ENCODE data around the gene SLC2A8.

Gene SLC2A8

DNA sequence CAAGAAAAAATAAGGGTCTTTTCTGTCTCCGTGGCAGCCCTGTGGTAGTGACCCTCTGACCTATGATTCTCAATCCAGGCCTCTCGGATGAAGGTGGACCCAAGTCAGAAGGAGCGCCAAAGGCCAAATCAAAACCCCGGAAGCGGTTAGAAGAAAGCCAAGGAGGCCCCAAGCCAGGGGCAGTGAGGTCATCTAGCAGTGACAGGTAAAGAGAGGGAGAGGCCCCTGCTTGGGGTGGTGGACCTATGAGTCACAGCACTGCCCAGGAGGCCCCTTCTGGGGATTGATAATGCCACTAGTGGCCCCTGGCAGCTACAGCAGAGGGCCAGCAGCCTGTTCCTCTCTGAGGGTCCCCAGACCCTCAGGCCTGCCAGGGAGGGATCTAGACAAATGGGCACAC, 6.4 kb upstream of the SLC2A8 start:
- TF ChIP-seq, protein P1, sequence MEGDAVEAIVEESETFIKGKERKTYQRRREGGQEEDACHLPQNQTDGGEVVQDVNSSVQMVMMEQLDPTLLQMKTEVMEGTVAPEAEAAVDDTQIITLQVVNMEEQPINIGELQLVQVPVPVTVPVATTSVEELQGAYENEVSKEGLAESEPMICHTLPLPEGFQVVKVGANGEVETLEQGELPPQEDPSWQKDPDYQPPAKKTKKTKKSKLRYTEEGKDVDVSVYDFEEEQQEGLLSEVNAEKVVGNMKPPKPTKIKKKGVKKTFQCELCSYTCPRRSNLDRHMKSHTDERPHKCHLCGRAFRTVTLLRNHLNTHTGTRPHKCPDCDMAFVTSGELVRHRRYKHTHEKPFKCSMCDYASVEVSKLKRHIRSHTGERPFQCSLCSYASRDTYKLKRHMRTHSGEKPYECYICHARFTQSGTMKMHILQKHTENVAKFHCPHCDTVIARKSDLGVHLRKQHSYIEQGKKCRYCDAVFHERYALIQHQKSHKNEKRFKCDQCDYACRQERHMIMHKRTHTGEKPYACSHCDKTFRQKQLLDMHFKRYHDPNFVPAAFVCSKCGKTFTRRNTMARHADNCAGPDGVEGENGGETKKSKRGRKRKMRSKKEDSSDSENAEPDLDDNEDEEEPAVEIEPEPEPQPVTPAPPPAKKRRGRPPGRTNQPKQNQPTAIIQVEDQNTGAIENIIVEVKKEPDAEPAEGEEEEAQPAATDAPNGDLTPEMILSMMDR (IDR thresholded peaks at IDR 0.05) = no peak

- TF ChIP-seq, protein P1 (IDR thresholded peaks at IDR 0.05) = no peak
These were observed 4.8 kb upstream of the SLC2A8 start for GRCh38 chr9:127392166-127392565.

DNA sequence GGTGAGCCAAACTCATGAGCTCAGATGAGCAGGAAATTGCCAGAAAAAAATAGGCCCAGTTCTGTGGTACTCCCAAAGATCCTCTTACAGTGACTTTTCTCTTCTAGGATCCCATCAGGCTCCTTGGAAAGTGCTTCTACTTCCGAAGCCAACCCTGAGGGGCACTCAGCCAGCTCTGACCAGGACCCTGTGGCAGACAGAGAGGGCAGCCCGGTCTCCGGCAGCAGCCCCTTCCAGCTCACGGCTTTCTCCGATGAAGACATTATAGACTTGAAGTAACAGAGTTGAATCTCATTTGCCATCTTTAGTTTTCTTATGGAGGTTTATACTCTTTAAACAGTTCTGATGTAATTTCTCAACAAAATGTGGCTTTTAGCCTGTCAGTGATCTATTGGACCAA, 4.0 kb upstream of the SLC2A8 start:
- TF ChIP-seq, protein P1 (IDR thresholded peaks at IDR 0.05) = no peak

- TF ChIP-seq, protein P1 (IDR thresholded peaks at IDR 0.05) = no peak
These were observed 3.3 kb upstream of the SLC2A8 start for GRCh38 chr9:127393645-127394044.

- TF ChIP-seq, protein P1 (IDR thresholded peaks at IDR 0.05) = no peak
These were observed 1.3 kb upstream of the SLC2A8 start for GRCh38 chr9:127395497-127396252.

- TF ChIP-seq, protein P1 (IDR thresholded peaks at IDR 0.05) = no peak
These were observed 639 bp upstream of the SLC2A8 start for GRCh38 chr9:127396253-127396807.

DNA sequence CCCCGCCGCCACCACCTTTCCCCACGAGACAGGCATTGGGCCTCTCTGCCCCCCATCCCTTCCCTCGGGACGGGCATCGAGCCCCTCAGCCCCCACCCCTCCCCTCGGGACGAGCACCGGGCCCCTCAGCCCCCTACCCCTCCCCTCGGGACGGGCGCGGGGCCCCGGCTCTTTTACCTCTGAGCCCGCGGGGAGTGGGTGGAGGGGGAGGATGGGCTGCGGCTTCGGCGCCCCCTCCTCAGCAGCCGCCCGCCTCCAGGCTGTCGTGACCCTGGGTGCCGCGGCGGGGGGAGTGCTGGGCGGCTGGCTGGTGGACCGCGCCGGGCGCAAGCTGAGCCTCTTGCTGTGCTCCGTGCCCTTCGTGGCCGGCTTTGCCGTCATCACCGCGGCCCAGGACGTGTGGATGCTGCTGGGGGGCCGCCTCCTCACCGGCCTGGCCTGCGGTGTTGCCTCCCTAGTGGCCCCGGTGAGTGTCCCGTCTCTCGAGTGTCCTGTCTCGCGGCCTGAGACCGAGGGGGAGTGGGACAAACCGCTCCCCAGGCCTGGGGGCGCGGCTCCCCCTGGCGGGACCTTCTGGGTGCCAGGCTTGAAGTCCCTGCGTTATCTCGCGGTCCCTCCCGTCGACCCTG, 791 bp downstream of the SLC2A8 start:
- TF ChIP-seq, protein P1 (IDR thresholded peaks at IDR 0.05) = peak; percentile 53

All from LNCAP (cell line).